Right cardiac atrium (tissue), 5 donors: ENCODE results near the gene HCFC1. TPM values are rescaled to one million over a fixed set of nuclear protein-coding genes. Genes with fewer than 3 reads are reported as not detected.

Experiments used
- ATAC-seq, 2 donors: fragments of 200-7000 bp; cut with Tn5 transposase; one replicate each; pipeline versions ENCODE4 v1.8.0 to v1.9.1; 2020; ENCODE audit warnings: moderate library complexity in 2 of 2, mild to moderate bottlenecking in 1 of 2
- DNase-seq, 3 donors: peaks; one replicate each; pipeline ENCODE4 v3.0.0-alpha.2; 2020
- H3K27ac ChIP-seq: one replicate; pipeline ENCODE4 v1.5.1; 2013; ENCODE audit warnings: mild to moderate bottlenecking, low read length, control low read depth, moderate library complexity
- H3K27me3 ChIP-seq: one replicate; pipeline ENCODE4 v1.6.1; 2013; ENCODE audit not compliant: control insufficient read depth, insufficient read depth
- H3K4me1 ChIP-seq: one replicate; pipeline ENCODE4 v1.6.1; 2013; ENCODE audit warnings: low read length; ENCODE audit not compliant: control insufficient read depth, insufficient read depth
- H3K4me3 ChIP-seq: one replicate; pipeline ENCODE4 v1.5.1; 2013; ENCODE audit warnings: low read length, control low read depth
- H3K9me3 ChIP-seq: one replicate; pipeline ENCODE4 v1.6.1; 2013; ENCODE audit warnings: low read length; ENCODE audit not compliant: control insufficient read depth
- WGBS: extraction: QIAGEN DNeasy Blood & Tissue Kit; methylation state at CpG from one replicate; pipeline ENCODE4 v1.1.7; 2013; 5-methylcytosine and 5-hydroxymethylcytosine counted together
- intact Hi-C, 4 donors: fragments of 100-400 bp; cut with DNase I; formaldehyde crosslinking; loops; one replicate each; pipeline versions ENCODE4 v1.11.0 to v1.14.0; 2022 to 2023
- polyA plus RNA-seq: library from polyadenylated mRNA; stranded (reverse); fragments of 200-250 nt; gene quantifications from one replicate; pipeline ENCODE4 v1.2.3, GENCODE V29; 2013
- total RNA-seq, 4 donors: library from RNA; stranded (reverse); fragmentation: NEBNext Ultra II Directional; extraction: Animal tissue kit (Norgen Biotek cat#: 25700); gene quantifications; one replicate each; pipeline ENCODE4 v1.2.1, GENCODE V29; 2021
- donor health status: healthy with polysubstance abuse.
- donor health status: DM: no; HTN: yes; CAD: no.
- donor health status: DM: no; HTN: no; CAD: no.
- donor health status: DM: no; HTN: yes; CAD: no; lungs with severe emphysema.
- donor health status: DM: yes; HTN: yes; CAD: no.

HCFC1 gene
- total and polyA plus RNA-seq, 5 donors: 17.3 to 41.4 (median 32.1) TPM

- intact Hi-C loops: no loop called here
- Histone ChIP-seq H3K27ac (no peak overlapping the region), H3K27me3 (no peaks in the 10 kb centered on the region)
Observed at GRCh38 chrX:154015581-154016264, 44.1 kb upstream of the HCFC1 start.

GRCh38 chrX:154014429-154015380 lies 43.1 kb upstream of the HCFC1 start:
- 87% methylated on average over 24 of the region's 24 CpGs for WGBS
- no peak overlapping the region for H3K4me3 ChIP-seq
- no peaks in the 10 kb centered on the region for H3K4me1 ChIP-seq
- no peak for DNase-seq
- no peaks in the 10 kb centered on the region for H3K27me3 ChIP-seq
- no peaks in the 10 kb centered on the region for H3K9me3 ChIP-seq
- no peak for ATAC-seq
- intact Hi-C loops: no loop called here
- H3K27ac ChIP-seq: no peak overlapping the region

More at GRCh38 chrX:154015581-154016264, 44.1 kb upstream of the HCFC1 start:
- DNase-seq: no peak
- peaks cover 2% of the 10 kb centered on the region for H3K4me1 ChIP-seq
- H3K9me3 ChIP-seq: no peaks in the 10 kb centered on the region
- WGBS: 83% methylated on average over 16 of the region's 16 CpGs
- no peak overlapping the region for H3K4me3 ChIP-seq
- no peak for ATAC-seq

GRCh38 chrX:154013614-154014360 lies 42.2 kb upstream of the HCFC1 start:
- no peaks in the 10 kb centered on the region for H3K9me3 ChIP-seq
- no peak overlapping the region for H3K27ac ChIP-seq
- intact Hi-C loops: no loop called here
- H3K4me3 ChIP-seq: no peak overlapping the region
- no peaks in the 10 kb centered on the region for H3K27me3 ChIP-seq
- WGBS: 40% methylated on average over 20 of the region's 20 CpGs
- ATAC-seq: peak; percentile 61 to 71
- H3K4me1 ChIP-seq: no peaks in the 10 kb centered on the region
- DNase-seq: peak in 1 of 3 donors; percentile 63

- Histone ChIP-seq H3K9me3 (no peaks in the 10 kb centered on the region), H3K4me3 (no peak overlapping the region), H3K27ac (no peak overlapping the region), H3K4me1 (no peaks in the 10 kb centered on the region), H3K27me3 (no peaks in the 10 kb centered on the region)
- intact Hi-C loops: no loop called here
- no peak for DNase-seq
- ATAC-seq: peak in 1 of 2 donors; percentile 3
- WGBS: 62% methylated on average over 17 of the region's 17 CpGs
Observed at GRCh38 chrX:154013001-154013421, 41.4 kb upstream of the HCFC1 start.

- DNase-seq (peak in 1 of 3 donors; percentile 62), ATAC-seq (peak; percentile 37 to 53)
- no peak overlapping the region for H3K4me3 ChIP-seq
- no peak overlapping the region for H3K27ac ChIP-seq
- H3K9me3 ChIP-seq: no peaks in the 10 kb centered on the region
- no peaks in the 10 kb centered on the region for H3K27me3 ChIP-seq
- 72% methylated on average over 17 of the region's 17 CpGs for WGBS
- intact Hi-C loops: no loop called here
- H3K4me1 ChIP-seq: no peaks in the 10 kb centered on the region
Observed at GRCh38 chrX:154012336-154012991, 40.8 kb upstream of the HCFC1 start.

- 87% methylated on average over 18 of the region's 18 CpGs for WGBS
- no peak overlapping the region for H3K27ac ChIP-seq
- no peaks in the 10 kb centered on the region for H3K4me1 ChIP-seq
- no peaks in the 10 kb centered on the region for H3K9me3 ChIP-seq
- ATAC-seq: no peak
- no peak overlapping the region for H3K4me3 ChIP-seq
- no peak for DNase-seq
- intact Hi-C loops: no loop called here
- H3K27me3 ChIP-seq: no peaks in the 10 kb centered on the region
Observed at GRCh38 chrX:154011376-154012335, 40.0 kb upstream of the HCFC1 start.

GRCh38 chrX:154010330-154011087 lies 38.9 kb upstream of the HCFC1 start:
- Histone ChIP-seq H3K9me3 (no peaks in the 10 kb centered on the region), H3K27ac (no peak overlapping the region), H3K27me3 (no peaks in the 10 kb centered on the region), H3K4me1 (no peaks in the 10 kb centered on the region), H3K4me3 (no peak overlapping the region)
- 85% methylated on average over 18 of the region's 18 CpGs for WGBS
- DNase-seq: no peak
- intact Hi-C loops: no loop called here
- ATAC-seq: no peak

- no peak for DNase-seq
- ATAC-seq: no peak
- Histone ChIP-seq H3K4me1 (no peaks in the 10 kb centered on the region), H3K27me3 (no peaks in the 10 kb centered on the region), H3K9me3 (no peaks in the 10 kb centered on the region), H3K27ac (no peak overlapping the region), H3K4me3 (no peak overlapping the region)
- intact Hi-C loops: no loop called here
- WGBS: 62% methylated on average over 4 of the region's 4 CpGs
Observed at GRCh38 chrX:154008521-154008920, 36.9 kb upstream of the HCFC1 start.

GRCh38 chrX:154006947-154007346 lies 35.3 kb upstream of the HCFC1 start:
- intact Hi-C loops: no loop called here
- Histone ChIP-seq H3K27me3 (no peaks in the 10 kb centered on the region), H3K9me3 (no peaks in the 10 kb centered on the region), H3K4me3 (no peak overlapping the region), H3K27ac (no peak overlapping the region), H3K4me1 (no peaks in the 10 kb centered on the region)
- DNase-seq (no peak), ATAC-seq (no peak)
- WGBS: 95% methylated on average over 20 of the region's 20 CpGs
